ENCODE measurements around the gene ETV2. TPM values are rescaled to one million over a fixed set of nuclear protein-coding genes. Genes with fewer than 3 reads are reported as not detected.

Gene ETV2
- total RNA-seq, 1 experiment from 2014 or later = 1.5 TPM

- intact Hi-C loops (cut with micrococcal nuclease) = no loop called here
- BruUV-seq (replicated peaks) = TSS peak; percentile 72
Measured at GRCh38 chr19:35612559-35613321, 28.8 kb upstream of the ETV2 start, which contains the start of gene HAUS5. HAUS5 (plus strand) TSS chr19:35612735; CDS start chr19:35612795, 60 bp downstream.

More at GRCh38 chr19:35612559-35613321, 28.8 kb upstream of the ETV2 start, which contains the start of gene HAUS5:
- Histone ChIP-seq H3K27ac (ENCODE audit: low read depth, low read length) (peak within 1 kb of the TSS; percentile 49), H3K36me3 (ENCODE audit: control insufficient read depth in 1 of 2, insufficient read depth in 2 of 2, low read length in 2 of 2) (no peaks in the 10 kb centered on the region; a peak in 2 of 4 replicates), H2AFZ (ENCODE audit: low read depth, low read length, poor library complexity, severe bottlenecking) (no peak within 1 kb of the TSS), H3K4me3 (replicated peaks in 1 of 2; ENCODE audit: low read depth in 1 of 2, low read length in 2 of 2) (peak within 1 kb of the TSS; percentile 93 to 97), H3K4me2 (ENCODE audit: low read length) (peak within 1 kb of the TSS; percentile 99), H3K27me3 (ENCODE audit: insufficient read depth, low read length) (no peaks in the 10 kb centered on the region), H3K9me3 (ENCODE audit: control insufficient read depth in 1 of 2, insufficient read depth in 1 of 2, low read depth in 1 of 2, low read length in 2 of 2) (no peaks in the 10 kb centered on the region), H3K9ac (ENCODE audit: low read length) (peak within 1 kb of the TSS; percentile 98), H3K9me2 (ENCODE audit: insufficient read depth) (no peaks in the 10 kb centered on the region), H3K79me2 (ENCODE audit: insufficient read depth, low read length) (peaks cover 5% of the 10 kb centered on the region; the same call in 1 of the 2 replicates), H3K4me1 (ENCODE audit: control insufficient read depth in 1 of 2, insufficient read depth in 2 of 2, low read length in 2 of 2) (peaks cover 10 to 18% of the 10 kb centered on the region in 2 experiments), H4K20me1 (ENCODE audit: insufficient read depth) (no peaks in the 10 kb centered on the region)
- ATAC-seq (peak; percentile 98), DNase-seq (ENCODE audit: low read depth, low spot score) (peak; percentile 92)
- ChIA-PET POLR2A (interaction anchor here (0.7 to 1.4 kb wide), 4 partner anchors 14 to 32 kb away, joined by 3 to 4 read pairs (median 3); no protein-coding TSS in a partner anchor), CTCF (interaction anchor here (1.4 kb wide), 1 partner anchor 11 kb away, joined by 3 read pairs; no protein-coding TSS in a partner anchor), RAD21 (ENCODE audit: low non-redundant PET in 1 of 2, low total read pairs in 2 of 2, uncharacterized antibody in 2 of 2, unreplicated experiment in 2 of 2) (interaction anchor here in 1 of 2 experiments (0.6 kb wide), 1 partner anchor 9 kb away, joined by 3 read pairs; no protein-coding TSS in a partner anchor)
- TF ChIP-seq MAX (IDR thresholded peaks at IDR 0.05) = peak; percentile 65
- TF ChIP-seq RAD21 (IDR thresholded peaks at IDR 0.05; ENCODE audit: low read depth) = no peak
- TF ChIP-seq CBX3 (IDR thresholded peaks at IDR 0.05; ENCODE audit: low read depth) = no peak
- no peak for TF ChIP-seq ZBTB33 (IDR thresholded peaks at IDR 0.05; ENCODE audit: extremely low read depth, insufficient replicate concordance, low read length)
- TF ChIP-seq, protein P1, sequence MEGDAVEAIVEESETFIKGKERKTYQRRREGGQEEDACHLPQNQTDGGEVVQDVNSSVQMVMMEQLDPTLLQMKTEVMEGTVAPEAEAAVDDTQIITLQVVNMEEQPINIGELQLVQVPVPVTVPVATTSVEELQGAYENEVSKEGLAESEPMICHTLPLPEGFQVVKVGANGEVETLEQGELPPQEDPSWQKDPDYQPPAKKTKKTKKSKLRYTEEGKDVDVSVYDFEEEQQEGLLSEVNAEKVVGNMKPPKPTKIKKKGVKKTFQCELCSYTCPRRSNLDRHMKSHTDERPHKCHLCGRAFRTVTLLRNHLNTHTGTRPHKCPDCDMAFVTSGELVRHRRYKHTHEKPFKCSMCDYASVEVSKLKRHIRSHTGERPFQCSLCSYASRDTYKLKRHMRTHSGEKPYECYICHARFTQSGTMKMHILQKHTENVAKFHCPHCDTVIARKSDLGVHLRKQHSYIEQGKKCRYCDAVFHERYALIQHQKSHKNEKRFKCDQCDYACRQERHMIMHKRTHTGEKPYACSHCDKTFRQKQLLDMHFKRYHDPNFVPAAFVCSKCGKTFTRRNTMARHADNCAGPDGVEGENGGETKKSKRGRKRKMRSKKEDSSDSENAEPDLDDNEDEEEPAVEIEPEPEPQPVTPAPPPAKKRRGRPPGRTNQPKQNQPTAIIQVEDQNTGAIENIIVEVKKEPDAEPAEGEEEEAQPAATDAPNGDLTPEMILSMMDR (IDR thresholded peaks at IDR 0.05 in 2 of 3, conservative IDR thresholded peaks at IDR 0.05 in 1 of 3; ENCODE audit: borderline replicate concordance in 1 of 3, insufficient read depth in 1 of 3, low read depth in 2 of 3, low read length in 2 of 3) = no peak
- TF ChIP-seq REST (IDR thresholded peaks at IDR 0.05; ENCODE audit: low read depth) = no peak
- TF ChIP-seq SIN3A (IDR thresholded peaks at IDR 0.05; ENCODE audit: low read depth) = peak; percentile 76; the same call in 1 of the 2 replicates
- TF ChIP-seq TCF7L2 (IDR thresholded peaks at IDR 0.05; ENCODE audit: borderline replicate concordance, extremely low read depth, insufficient read depth, insufficient read length) = peak; percentile 53
- TF ChIP-seq YY1 (IDR thresholded peaks at IDR 0.05; ENCODE audit: extremely low read depth, insufficient replicate concordance, low read depth, low read length) = peak; percentile 73
- TF ChIP-seq POLR2A (IDR thresholded peaks at IDR 0.05; ENCODE audit: borderline replicate concordance, extremely low read depth, insufficient read depth, insufficient read length) = no peak
- no peak for TF ChIP-seq FOSL1 (IDR thresholded peaks at IDR 0.05; ENCODE audit: low read depth)
- TF ChIP-seq SP1 (IDR thresholded peaks at IDR 0.05; ENCODE audit: low read depth) = peak; percentile 70
- no peak for TF ChIP-seq ELF1 (IDR thresholded peaks at IDR 0.05; ENCODE audit: borderline replicate concordance, low read depth)
- TF ChIP-seq SRF (IDR thresholded peaks at IDR 0.05; ENCODE audit: low read depth) = peak; percentile 96
- peak; percentile 83 for TF ChIP-seq POLR2AphosphoS5 (IDR thresholded peaks at IDR 0.05; ENCODE audit: low read depth, low read length)

Measured in HCT116 (cell line).